Tibial nerve (tissue), 4 donors: ENCODE results near the gene ARPP21. TPM values are rescaled to one million over a fixed set of nuclear protein-coding genes. Genes with fewer than 3 reads are reported as not detected.

Source experiments
- DNase-seq, 2 donors: peaks; one replicate each; pipeline ENCODE4 v3.0.0-alpha.2; 2019; ENCODE audit warnings: low spot score in 2 of 2
- H3K27ac ChIP-seq, 4 donors: fragments of 200-600 bp; sonication (generic) in 3 of 4; one replicate each; pipeline ENCODE4 v1.5.1; 2017 to 2019; ENCODE audit warnings: mild to moderate bottlenecking in 1 of 4
- H3K27me3 ChIP-seq, 2 donors: fragments of 200-600 bp; sonication (generic) in 1 of 2; one replicate each; pipeline versions ENCODE4 v1.5.1 to v1.6.0; 2017 to 2019
- H3K36me3 ChIP-seq, 3 donors: fragments of 200-600 bp; sonication (generic); one replicate each; pipeline ENCODE4 v1.5.1; 2018 to 2019
- H3K4me1 ChIP-seq, 4 donors: fragments of 200-600 bp; sonication (generic) in 3 of 4; one replicate each; pipeline ENCODE4 v1.5.1; 2017 to 2019
- H3K4me3 ChIP-seq, 4 donors: fragments of 200-600 bp; sonication (generic) in 3 of 4; one replicate each; pipeline ENCODE4 v1.5.1; 2017 to 2019; ENCODE audit warnings: mild to moderate bottlenecking in 1 of 4, moderate library complexity in 1 of 4
- H3K9me3 ChIP-seq, 4 donors: fragments of 200-600 bp; sonication (generic) in 3 of 4; one replicate each; pipeline ENCODE4 v1.5.1; 2017 to 2019
- CTCF ChIP-seq, 5 experiments: fragments of 200-600 bp in 3 of 5; fragments of 450-650 bp in 2 of 5; sonication (generic) in 3 of 5; IDR thresholded peaks; one replicate each; pipeline ENCODE4 v1.5.1; 2016 to 2019; ENCODE audit warnings: antibody characterized with exemption in 5 of 5, mild to moderate bottlenecking in 3 of 5, moderate library complexity in 2 of 5
- EP300 ChIP-seq, 2 donors: sonication (generic); formaldehyde crosslinking; IDR thresholded peaks; one replicate each; pipeline ENCODE4 v1.6.1; 2017; ENCODE audit warnings: antibody characterized with exemption in 2 of 2, mild to moderate bottlenecking in 1 of 2
- POLR2A ChIP-seq, 2 donors: fragments of 450-650 bp; IDR thresholded peaks; one replicate each; pipeline ENCODE4 v1.6.1; 2017; ENCODE audit warnings: antibody characterized with exemption in 2 of 2, mild to moderate bottlenecking in 2 of 2, moderate library complexity in 2 of 2
- WGBS, 2 donors: methylation state at CpG; one replicate each; pipeline ENCODE4 v1.1.5; 2018; 5-methylcytosine and 5-hydroxymethylcytosine counted together
- total RNA-seq, 4 donors: library from RNA; depleted of rRNA; stranded (reverse); fragments of >200 nt; gene quantifications; one replicate each; pipeline ENCODE4 v1.1.0, GENCODE V29; 2016

Gene ARPP21
- total RNA-seq, 4 donors from 2014 or later: not detected

GRCh38 chr3:35673017-35673416 lies 33.7 kb downstream of the ARPP21 start:
- no peaks in the 10 kb centered on the region for H3K36me3 ChIP-seq
- TF ChIP-seq CTCF (IDR thresholded peaks at IDR 0.05) (no peak), EP300 (IDR thresholded peaks at IDR 0.05) (no peak), POLR2A (IDR thresholded peaks at IDR 0.05) (no peak)
- no peak overlapping the region for H3K4me3 ChIP-seq
- H3K27ac ChIP-seq: no peak overlapping the region
- DNase-seq: no peak
- no peaks in the 10 kb centered on the region for H3K4me1 ChIP-seq
- no peaks in the 10 kb centered on the region for H3K9me3 ChIP-seq
- WGBS, 2 donors: 73% methylated on average over 3 of the region's 3 CpGs
- H3K27me3 ChIP-seq: no peaks in the 10 kb centered on the region

GRCh38 chr3:35674451-35675109 lies 35.3 kb downstream of the ARPP21 start:
- no peaks in the 10 kb centered on the region for H3K9me3 ChIP-seq
- no peak for DNase-seq
- TF ChIP-seq POLR2A (IDR thresholded peaks at IDR 0.05) (no peak), CTCF (IDR thresholded peaks at IDR 0.05) (no peak), EP300 (IDR thresholded peaks at IDR 0.05) (no peak)
- no peak overlapping the region for H3K4me3 ChIP-seq
- H3K36me3 ChIP-seq: no peaks in the 10 kb centered on the region
- H3K4me1 ChIP-seq: no peaks in the 10 kb centered on the region
- H3K27me3 ChIP-seq: no peaks in the 10 kb centered on the region
- WGBS, 2 donors: 89 to 90% methylated on average over 5 of the region's 5 CpGs
- no peak overlapping the region for H3K27ac ChIP-seq

- TF ChIP-seq POLR2A (IDR thresholded peaks at IDR 0.05) (no peak), CTCF (IDR thresholded peaks at IDR 0.05) (no peak), EP300 (IDR thresholded peaks at IDR 0.05) (no peak)
- H3K27ac ChIP-seq: no peak overlapping the region
- 65 to 67% methylated on average over 1 of the region's 1 CpG for WGBS, 2 donors
- DNase-seq: no peak
- no peaks in the 10 kb centered on the region for H3K9me3 ChIP-seq
- H3K4me1 ChIP-seq: no peaks in the 10 kb centered on the region
- H3K27me3 ChIP-seq: no peaks in the 10 kb centered on the region
- no peaks in the 10 kb centered on the region for H3K36me3 ChIP-seq
- H3K4me3 ChIP-seq: no peak overlapping the region
Measured at GRCh38 chr3:35675206-35675605, 35.9 kb downstream of the ARPP21 start.

GRCh38 chr3:35675621-35676020 lies 36.3 kb downstream of the ARPP21 start:
- no peak for DNase-seq
- no peak for TF ChIP-seq CTCF (IDR thresholded peaks at IDR 0.05)
- no peak for TF ChIP-seq POLR2A (IDR thresholded peaks at IDR 0.05)
- no peak for TF ChIP-seq EP300 (IDR thresholded peaks at IDR 0.05)
- no peaks in the 10 kb centered on the region for H3K9me3 ChIP-seq
- H3K27ac ChIP-seq: no peak overlapping the region
- no peaks in the 10 kb centered on the region for H3K27me3 ChIP-seq
- no peak overlapping the region for H3K4me3 ChIP-seq
- no peaks in the 10 kb centered on the region for H3K36me3 ChIP-seq
- no peaks in the 10 kb centered on the region for H3K4me1 ChIP-seq
- 91 to 97% methylated on average over 1 of the region's 1 CpG for WGBS, 2 donors

GRCh38 chr3:35677797-35678196 lies 38.5 kb downstream of the ARPP21 start:
- H3K9me3 ChIP-seq: no peaks in the 10 kb centered on the region
- H3K4me3 ChIP-seq: no peak overlapping the region
- WGBS, 2 donors: 71 to 80% methylated on average over 5 of the region's 5 CpGs
- H3K27ac ChIP-seq: no peak overlapping the region
- H3K27me3 ChIP-seq: no peaks in the 10 kb centered on the region
- no peak for DNase-seq
- H3K36me3 ChIP-seq: no peaks in the 10 kb centered on the region
- no peak for TF ChIP-seq POLR2A (IDR thresholded peaks at IDR 0.05)
- no peak for TF ChIP-seq EP300 (IDR thresholded peaks at IDR 0.05)
- no peak for TF ChIP-seq CTCF (IDR thresholded peaks at IDR 0.05)
- H3K4me1 ChIP-seq: no peaks in the 10 kb centered on the region
